ENCODE measurements around the gene ZNF536. TPM values are rescaled to one million over a fixed set of nuclear protein-coding genes. Genes with fewer than 3 reads are reported as not detected.

ZNF536 gene
- total and polyA plus RNA-seq, 3 donors from 2014 or later: 6.6 to 57.6 (median 35.1) TPM

DNA sequence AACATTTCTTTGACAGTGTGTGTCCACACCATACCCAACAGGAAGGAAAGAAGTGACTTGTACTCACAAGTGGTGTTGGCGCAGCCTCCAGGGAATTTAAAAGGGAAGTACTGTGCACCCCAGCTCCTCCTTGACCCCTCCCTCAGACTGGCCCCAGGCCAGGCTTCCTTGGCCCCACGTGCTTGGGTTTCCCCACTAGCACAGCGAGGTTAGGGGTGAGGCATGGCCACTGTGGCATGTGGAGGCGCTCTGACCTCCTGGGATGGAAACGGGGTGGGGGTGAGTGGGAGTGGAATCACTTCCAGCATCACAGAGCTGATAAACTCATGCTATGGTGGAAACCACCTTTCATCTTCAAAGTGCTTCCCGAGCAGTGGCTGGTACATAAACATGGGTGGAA is 168.6 kb downstream of the ZNF536 start:
- DNase-seq: no peak
- TF ChIP-seq CTCF (IDR thresholded peaks at IDR 0.05) (no peak), POLR2A (IDR thresholded peaks at IDR 0.05) (no peak)
- H3K27ac ChIP-seq: no peak overlapping the region
- H3K27me3 ChIP-seq: no peaks in the 10 kb centered on the region
- no peak overlapping the region for H3K4me3 ChIP-seq
- H3K4me1 ChIP-seq: peaks cover 3% of the 10 kb centered on the region
- no peaks in the 10 kb centered on the region for H3K9me3 ChIP-seq
- no peaks in the 10 kb centered on the region for H3K36me3 ChIP-seq (ENCODE audit: low read depth, missing control alignments)
- 26 to 46% methylated on average over 6 of the region's 6 CpGs for WGBS, 2 donors
- intact Hi-C loops (cut with DNase I; ENCODE audit: low total_unique reads): no loop called here

GRCh38 chr19:30541575-30541974 is 169.4 kb downstream of the ZNF536 start:
- Histone ChIP-seq H3K27me3 (no peaks in the 10 kb centered on the region), H3K4me1 (peaks cover 3% of the 10 kb centered on the region), H3K27ac (no peak overlapping the region), H3K36me3 (ENCODE audit: low read depth, missing control alignments) (no peaks in the 10 kb centered on the region), H3K4me3 (no peak overlapping the region), H3K9me3 (no peaks in the 10 kb centered on the region)
- TF ChIP-seq CTCF (IDR thresholded peaks at IDR 0.05) (no peak), POLR2A (IDR thresholded peaks at IDR 0.05) (no peak)
- no peak for DNase-seq
- intact Hi-C loops (cut with DNase I; ENCODE audit: low total_unique reads): no loop called here

- Histone ChIP-seq H3K27me3 (no peaks in the 10 kb centered on the region), H3K9me3 (no peaks in the 10 kb centered on the region), H3K27ac (no peak overlapping the region), H3K36me3 (ENCODE audit: low read depth, missing control alignments) (no peaks in the 10 kb centered on the region), H3K4me1 (peaks cover 3% of the 10 kb centered on the region), H3K4me3 (no peak overlapping the region)
- DNase-seq: no peak
- TF ChIP-seq POLR2A (IDR thresholded peaks at IDR 0.05) (no peak), CTCF (IDR thresholded peaks at IDR 0.05) (no peak)
- WGBS, 2 donors: 85 to 90% methylated on average over 3 to 9 of the region's 9 CpGs
- intact Hi-C loops (cut with DNase I; ENCODE audit: low total_unique reads): no loop called here
These were observed 171.2 kb downstream of the ZNF536 start for GRCh38 chr19:30543243-30543945.

DNA sequence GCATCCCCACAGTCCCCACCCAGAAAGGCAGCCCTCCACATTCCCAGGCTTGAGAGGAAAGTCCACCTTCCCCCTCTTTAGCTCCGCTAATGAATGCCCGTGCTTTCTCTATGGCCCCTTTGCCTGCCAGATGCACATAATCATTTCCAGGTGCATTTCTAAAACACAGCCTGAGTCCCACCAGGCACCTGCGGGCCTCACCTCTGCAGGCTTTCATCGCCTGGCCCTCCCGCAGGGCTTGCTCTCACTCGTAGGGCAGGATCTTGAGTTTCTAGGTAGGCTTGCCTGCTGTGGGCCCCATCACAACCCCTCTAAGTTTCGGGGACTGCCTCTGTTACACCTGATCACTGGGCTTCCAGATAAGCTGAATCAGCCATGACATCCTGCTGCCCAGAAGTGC is 173.6 kb downstream of the ZNF536 start:
- H3K4me3 ChIP-seq: no peak overlapping the region
- H3K9me3 ChIP-seq: no peaks in the 10 kb centered on the region
- no peak for DNase-seq
- no peak overlapping the region for H3K27ac ChIP-seq
- intact Hi-C loops (cut with DNase I; ENCODE audit: low total_unique reads): no loop called here
- TF ChIP-seq CTCF (IDR thresholded peaks at IDR 0.05) (no peak), POLR2A (IDR thresholded peaks at IDR 0.05) (no peak)
- H3K27me3 ChIP-seq: no peaks in the 10 kb centered on the region
- H3K36me3 ChIP-seq (ENCODE audit: low read depth, missing control alignments): no peaks in the 10 kb centered on the region
- WGBS, 2 donors: 83 to 95% methylated on average over 5 to 7 of the region's 7 CpGs
- H3K4me1 ChIP-seq: peaks cover 1% of the 10 kb centered on the region

GRCh38 chr19:30546332-30546731 is 174.1 kb downstream of the ZNF536 start:
- intact Hi-C loops (cut with DNase I; ENCODE audit: low total_unique reads): no loop called here
- H3K36me3 ChIP-seq (ENCODE audit: low read depth, missing control alignments): no peaks in the 10 kb centered on the region
- H3K4me1 ChIP-seq: no peaks in the 10 kb centered on the region
- H3K4me3 ChIP-seq: no peak overlapping the region
- no peaks in the 10 kb centered on the region for H3K27me3 ChIP-seq
- TF ChIP-seq CTCF (IDR thresholded peaks at IDR 0.05) (no peak), POLR2A (IDR thresholded peaks at IDR 0.05) (no peak)
- WGBS, 2 donors: 77 to 78% methylated on average over 6 of the region's 6 CpGs
- H3K27ac ChIP-seq: no peak overlapping the region
- DNase-seq: no peak
- H3K9me3 ChIP-seq: no peaks in the 10 kb centered on the region
